HL-60/S4 treated with retinoic acid at 250 ng/mL for 4 days and 3 days (cell line): Measurements from ENCODE around the gene EIF5.

Experiments used
- in situ Hi-C: fragments of 300-500 bp; cut with MboI; formaldehyde crosslinking; loops from 2 replicates; pipeline ENCODE4 v1.7.0; 2022; ENCODE audit warnings: low sequenced_read_pairs

EIF5 gene

GRCh38 chr14:103308717-103309616 is 25.1 kb upstream of the EIF5 start:
- in situ Hi-C loops, result no loop called here

GRCh38 chr14:103310576-103311095 is 23.4 kb upstream of the EIF5 start:
- in situ Hi-C loops, result no loop called here

GRCh38 chr14:103311171-103311997 is 22.7 kb upstream of the EIF5 start:
- in situ Hi-C loops, result no loop called here

GRCh38 chr14:103312006-103312635 is 21.9 kb upstream of the EIF5 start:
- in situ Hi-C loops, result no loop called here

GRCh38 chr14:103313704-103314103 is 20.3 kb upstream of the EIF5 start:
- in situ Hi-C loops, result no loop called here

GRCh38 chr14:103314496-103315277 is 19.4 kb upstream of the EIF5 start:
- in situ Hi-C loops, result no loop called here

- in situ Hi-C loops, result no loop called here
These were observed 18.6 kb upstream of the EIF5 start for GRCh38 chr14:103315351-103315911.

GRCh38 chr14:103315941-103316340 is 18.1 kb upstream of the EIF5 start:
- in situ Hi-C loops, result no loop called here

- in situ Hi-C loops, result no loop called here
These were observed 17.3 kb upstream of the EIF5 start for GRCh38 chr14:103316721-103317121.

- in situ Hi-C loops, result no loop called here
These were observed 16.8 kb upstream of the EIF5 start for GRCh38 chr14:103317251-103317650.

- in situ Hi-C loops, result no loop called here
These were observed 16.0 kb upstream of the EIF5 start for GRCh38 chr14:103317976-103318580.

GRCh38 chr14:103318750-103319419 is 15.2 kb upstream of the EIF5 start:
- in situ Hi-C loops, result no loop called here

GRCh38 chr14:103319422-103319821 is 14.6 kb upstream of the EIF5 start:
- in situ Hi-C loops, result no loop called here

- in situ Hi-C loops, result no loop called here
These were observed 8.0 kb upstream of the EIF5 start for GRCh38 chr14:103326078-103326477.

GRCh38 chr14:103328941-103329340 is 5.1 kb upstream of the EIF5 start:
- in situ Hi-C loops, result no loop called here

- in situ Hi-C loops, result no loop called here
These were observed 4.4 kb upstream of the EIF5 start for GRCh38 chr14:103329401-103330347.

GRCh38 chr14:103330536-103330935 is 3.5 kb upstream of the EIF5 start:
- in situ Hi-C loops, result no loop called here
